ENCODE results near the gene RGS9. TPM values are rescaled to one million over a fixed set of nuclear protein-coding genes. Genes with fewer than 3 reads are reported as not detected.

RGS9 gene
- total and polyA plus RNA-seq, 10 of the 15 experiments (the other 5 are each of a cell fraction or from before 2014, with no cell fraction given), result 1.1 to 10.6 (median 5.6) TPM

GRCh38 chr17:65195716-65196115 is 58.5 kb downstream of the RGS9 start:
- Histone ChIP-seq H3K4me1 (ENCODE audit: control insufficient read depth, insufficient read depth, low read length) (peaks cover 3% of the 10 kb centered on the region; the same call in 1 of the 2 replicates), H2AFZ (ENCODE audit: control insufficient read depth, low read depth, low read length) (no peak overlapping the region), H3K4me2 (ENCODE audit: control insufficient read depth, insufficient read depth) (no peak overlapping the region), H3K4me3 (no peak overlapping the region), H3K27me3 (replicated peaks in 1 of 2; ENCODE audit: control insufficient read depth in 2 of 2, insufficient read depth in 2 of 2, low read length in 1 of 2) (no peaks in the 10 kb centered on the region), H3K27ac (ENCODE audit: control insufficient read depth, insufficient read depth) (no peak overlapping the region), H3K9ac (ENCODE audit: control insufficient read depth, insufficient read depth, low read length) (no peak overlapping the region), H3K79me2 (ENCODE audit: control insufficient read depth, insufficient read depth, low read length) (no peaks in the 10 kb centered on the region), H3K36me3 (ENCODE audit: control insufficient read depth in 2 of 2, insufficient read depth in 2 of 2, low read length in 1 of 2) (no peaks in the 10 kb centered on the region), H4K20me1 (ENCODE audit: control insufficient read depth, insufficient read depth) (no peaks in the 10 kb centered on the region), H3K9me3 (replicated peaks; ENCODE audit: control insufficient read depth, insufficient read depth, low read length) (no peaks in the 10 kb centered on the region)
- intact Hi-C loops (cut with micrococcal nuclease; ENCODE audit: unreplicated experiment), result loop anchor here (5.0 kb wide), 2 partner anchors 73 to 218 kb away; no protein-coding TSS in a partner anchor
- ChIA-PET CTCF (interaction anchor here (0.6 to 3.6 kb wide), 3 partner anchors 60 to 236 kb away, joined by 3 to 30 read pairs (median 7); partner anchors contain the start of gene RGS9), RAD21 (ENCODE audit: unreplicated experiment) (interaction anchor here (1.6 to 3.3 kb wide), 2 partner anchors 9 to 95 kb away, joined by 3 to 21 read pairs; no protein-coding TSS in a partner anchor), SMC1A (ENCODE audit: uncharacterized antibody, unreplicated experiment) (interaction anchor here (0.6 to 3.6 kb wide), 3 partner anchors 14 to 54 kb away, joined by 3 to 19 read pairs (median 3); no protein-coding TSS in a partner anchor), POLR2A (no interaction called here)
- FAIRE-seq, result no peak
- ATAC-seq, result no peak
- BruUV-seq (replicated peaks), result no TSS peak
- in situ Hi-C loops (cut with MboI), result no loop called here
- WGBS (ENCODE audit: insufficient coverage, insufficient replicate concordance, low lambda C conversion rate, missing lambda C conversion rate), result 59% methylated on average over 7 of the region's 7 CpGs
- no peak for DNase-seq (ENCODE audit: low read depth, low spot score)
- TF ChIP-seq TBL1XR1 (IDR thresholded peaks at IDR 0.05; ENCODE audit: low read depth, low read length) (no peak), SP1 (IDR thresholded peaks at IDR 0.05; ENCODE audit: low read depth, low read length) (no peak), BCL3 (IDR thresholded peaks at IDR 0.05; ENCODE audit: borderline replicate concordance, insufficient read depth, low read depth, low read length, poor library complexity, severe bottlenecking) (no peak), RUNX3 (IDR thresholded peaks at IDR 0.05; ENCODE audit: low read length) (no peak), SMAD5 (IDR thresholded peaks at IDR 0.05; ENCODE audit: low read depth) (no peak), IRF4 (IDR thresholded peaks at IDR 0.05; ENCODE audit: low read depth, low read length) (no peak), ZNF622 (IDR thresholded peaks at IDR 0.05) (no peak), CUX1 (IDR thresholded peaks at IDR 0.05; ENCODE audit: insufficient replicate concordance, low read depth, low read length) (no peak), EED (IDR thresholded peaks at IDR 0.05; ENCODE audit: low read depth) (no peak)
- TF ChIP-seq, protein P1, sequence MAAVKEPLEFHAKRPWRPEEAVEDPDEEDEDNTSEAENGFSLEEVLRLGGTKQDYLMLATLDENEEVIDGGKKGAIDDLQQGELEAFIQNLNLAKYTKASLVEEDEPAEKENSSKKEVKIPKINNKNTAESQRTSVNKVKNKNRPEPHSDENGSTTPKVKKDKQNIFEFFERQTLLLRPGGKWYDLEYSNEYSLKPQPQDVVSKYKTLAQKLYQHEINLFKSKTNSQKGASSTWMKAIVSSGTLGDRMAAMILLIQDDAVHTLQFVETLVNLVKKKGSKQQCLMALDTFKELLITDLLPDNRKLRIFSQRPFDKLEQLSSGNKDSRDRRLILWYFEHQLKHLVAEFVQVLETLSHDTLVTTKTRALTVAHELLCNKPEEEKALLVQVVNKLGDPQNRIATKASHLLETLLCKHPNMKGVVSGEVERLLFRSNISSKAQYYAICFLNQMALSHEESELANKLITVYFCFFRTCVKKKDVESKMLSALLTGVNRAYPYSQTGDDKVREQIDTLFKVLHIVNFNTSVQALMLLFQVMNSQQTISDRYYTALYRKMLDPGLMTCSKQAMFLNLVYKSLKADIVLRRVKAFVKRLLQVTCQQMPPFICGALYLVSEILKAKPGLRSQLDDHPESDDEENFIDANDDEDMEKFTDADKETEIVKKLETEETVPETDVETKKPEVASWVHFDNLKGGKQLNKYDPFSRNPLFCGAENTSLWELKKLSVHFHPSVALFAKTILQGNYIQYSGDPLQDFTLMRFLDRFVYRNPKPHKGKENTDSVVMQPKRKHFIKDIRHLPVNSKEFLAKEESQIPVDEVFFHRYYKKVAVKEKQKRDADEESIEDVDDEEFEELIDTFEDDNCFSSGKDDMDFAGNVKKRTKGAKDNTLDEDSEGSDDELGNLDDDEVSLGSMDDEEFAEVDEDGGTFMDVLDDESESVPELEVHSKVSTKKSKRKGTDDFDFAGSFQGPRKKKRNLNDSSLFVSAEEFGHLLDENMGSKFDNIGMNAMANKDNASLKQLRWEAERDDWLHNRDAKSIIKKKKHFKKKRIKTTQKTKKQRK (IDR thresholded peaks at IDR 0.05; ENCODE audit: low read depth, low read length), result no peak
- TF ChIP-seq, protein P2, sequence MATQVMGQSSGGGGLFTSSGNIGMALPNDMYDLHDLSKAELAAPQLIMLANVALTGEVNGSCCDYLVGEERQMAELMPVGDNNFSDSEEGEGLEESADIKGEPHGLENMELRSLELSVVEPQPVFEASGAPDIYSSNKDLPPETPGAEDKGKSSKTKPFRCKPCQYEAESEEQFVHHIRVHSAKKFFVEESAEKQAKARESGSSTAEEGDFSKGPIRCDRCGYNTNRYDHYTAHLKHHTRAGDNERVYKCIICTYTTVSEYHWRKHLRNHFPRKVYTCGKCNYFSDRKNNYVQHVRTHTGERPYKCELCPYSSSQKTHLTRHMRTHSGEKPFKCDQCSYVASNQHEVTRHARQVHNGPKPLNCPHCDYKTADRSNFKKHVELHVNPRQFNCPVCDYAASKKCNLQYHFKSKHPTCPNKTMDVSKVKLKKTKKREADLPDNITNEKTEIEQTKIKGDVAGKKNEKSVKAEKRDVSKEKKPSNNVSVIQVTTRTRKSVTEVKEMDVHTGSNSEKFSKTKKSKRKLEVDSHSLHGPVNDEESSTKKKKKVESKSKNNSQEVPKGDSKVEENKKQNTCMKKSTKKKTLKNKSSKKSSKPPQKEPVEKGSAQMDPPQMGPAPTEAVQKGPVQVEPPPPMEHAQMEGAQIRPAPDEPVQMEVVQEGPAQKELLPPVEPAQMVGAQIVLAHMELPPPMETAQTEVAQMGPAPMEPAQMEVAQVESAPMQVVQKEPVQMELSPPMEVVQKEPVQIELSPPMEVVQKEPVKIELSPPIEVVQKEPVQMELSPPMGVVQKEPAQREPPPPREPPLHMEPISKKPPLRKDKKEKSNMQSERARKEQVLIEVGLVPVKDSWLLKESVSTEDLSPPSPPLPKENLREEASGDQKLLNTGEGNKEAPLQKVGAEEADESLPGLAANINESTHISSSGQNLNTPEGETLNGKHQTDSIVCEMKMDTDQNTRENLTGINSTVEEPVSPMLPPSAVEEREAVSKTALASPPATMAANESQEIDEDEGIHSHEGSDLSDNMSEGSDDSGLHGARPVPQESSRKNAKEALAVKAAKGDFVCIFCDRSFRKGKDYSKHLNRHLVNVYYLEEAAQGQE (IDR thresholded peaks at IDR 0.05; ENCODE audit: low read depth, low read length), result no peak

All from GM12878 (cell line).